ENCODE measurements around the gene CAPN2. TPM values are rescaled to one million over a fixed set of nuclear protein-coding genes. Genes with fewer than 3 reads are reported as not detected.
"Not testable (repeated sequence)": the region's sequence is repeated elsewhere in the genome, so short reads cannot be mapped to it uniquely, and the experiment has no call there.

The CAPN2 gene
- total RNA-seq, 1 donor from 2014 or later: 391 TPM

DNA sequence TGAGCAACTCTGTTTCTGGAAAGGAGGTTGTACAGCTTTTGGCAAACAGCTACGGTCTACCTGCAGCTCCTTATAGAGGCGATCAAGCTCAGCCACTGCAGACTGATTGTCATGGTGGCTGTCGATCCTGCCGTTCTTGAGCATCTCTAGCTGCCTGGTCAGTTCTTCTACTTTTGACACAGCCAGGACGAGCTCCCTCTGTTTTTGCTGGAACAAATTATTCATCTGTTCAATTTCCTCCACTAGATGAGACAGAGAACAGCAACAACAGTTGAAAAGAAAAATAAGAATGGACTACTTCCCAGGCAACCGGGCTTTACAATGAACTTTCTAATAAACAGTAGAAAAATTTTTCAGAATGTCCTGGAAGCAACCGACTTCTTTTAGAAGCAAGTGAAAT is 90.9 kb downstream of the CAPN2 start:
- Histone ChIP-seq H3K9me3 (ENCODE audit: insufficient read depth, low read depth, low read length) (no peaks in the 10 kb centered on the region), H3K4me2 (ENCODE audit: low read length) (no peak overlapping the region), H3K4me3 (ENCODE audit: insufficient read depth, low read depth, low read length) (no peak overlapping the region), H3K27ac (ENCODE audit: low read depth, low read length) (no peak overlapping the region), H3K4me1 (ENCODE audit: insufficient read depth, low read length) (peaks cover 3% of the 10 kb centered on the region), H4K20me1 (ENCODE audit: insufficient read depth, low read length) (no peaks in the 10 kb centered on the region), H3K79me2 (ENCODE audit: insufficient read depth, low read length) (peaks cover 6% of the 10 kb centered on the region), H3K9ac (ENCODE audit: low read length) (no peak overlapping the region), H3K27me3 (ENCODE audit: insufficient read depth, low read length) (no peaks in the 10 kb centered on the region), H3K36me3 (ENCODE audit: insufficient read depth, low read length) (peaks cover 46% of the 10 kb centered on the region), H2AFZ (ENCODE audit: low read depth, low read length) (no peak overlapping the region)
- TF ChIP-seq, protein P1, sequence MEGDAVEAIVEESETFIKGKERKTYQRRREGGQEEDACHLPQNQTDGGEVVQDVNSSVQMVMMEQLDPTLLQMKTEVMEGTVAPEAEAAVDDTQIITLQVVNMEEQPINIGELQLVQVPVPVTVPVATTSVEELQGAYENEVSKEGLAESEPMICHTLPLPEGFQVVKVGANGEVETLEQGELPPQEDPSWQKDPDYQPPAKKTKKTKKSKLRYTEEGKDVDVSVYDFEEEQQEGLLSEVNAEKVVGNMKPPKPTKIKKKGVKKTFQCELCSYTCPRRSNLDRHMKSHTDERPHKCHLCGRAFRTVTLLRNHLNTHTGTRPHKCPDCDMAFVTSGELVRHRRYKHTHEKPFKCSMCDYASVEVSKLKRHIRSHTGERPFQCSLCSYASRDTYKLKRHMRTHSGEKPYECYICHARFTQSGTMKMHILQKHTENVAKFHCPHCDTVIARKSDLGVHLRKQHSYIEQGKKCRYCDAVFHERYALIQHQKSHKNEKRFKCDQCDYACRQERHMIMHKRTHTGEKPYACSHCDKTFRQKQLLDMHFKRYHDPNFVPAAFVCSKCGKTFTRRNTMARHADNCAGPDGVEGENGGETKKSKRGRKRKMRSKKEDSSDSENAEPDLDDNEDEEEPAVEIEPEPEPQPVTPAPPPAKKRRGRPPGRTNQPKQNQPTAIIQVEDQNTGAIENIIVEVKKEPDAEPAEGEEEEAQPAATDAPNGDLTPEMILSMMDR (IDR thresholded peaks at IDR 0.05; ENCODE audit: insufficient read depth, low read depth, low read length): no peak
- TF ChIP-seq EZH2 (IDR thresholded peaks at IDR 0.05; ENCODE audit: insufficient read depth, low read length): no peak
- Mint-ChIP-seq H3K4me1 (ENCODE audit: low read depth, unreplicated experiment) (no peaks in the 10 kb centered on the region), H3K9me3 (ENCODE audit: unreplicated experiment) (no peaks in the 10 kb centered on the region), H3K27me3 (ENCODE audit: low read depth, unreplicated experiment) (no peaks in the 10 kb centered on the region), H3K4me3 (ENCODE audit: unreplicated experiment) (no peak overlapping the region), H3K27ac (ENCODE audit: unreplicated experiment) (no peak overlapping the region), H3K36me3 (ENCODE audit: low read depth, unreplicated experiment) (peaks cover 31% of the 10 kb centered on the region)
- DNase-seq (ENCODE audit: low read depth) (no peak), FAIRE-seq (no peak)

DNA sequence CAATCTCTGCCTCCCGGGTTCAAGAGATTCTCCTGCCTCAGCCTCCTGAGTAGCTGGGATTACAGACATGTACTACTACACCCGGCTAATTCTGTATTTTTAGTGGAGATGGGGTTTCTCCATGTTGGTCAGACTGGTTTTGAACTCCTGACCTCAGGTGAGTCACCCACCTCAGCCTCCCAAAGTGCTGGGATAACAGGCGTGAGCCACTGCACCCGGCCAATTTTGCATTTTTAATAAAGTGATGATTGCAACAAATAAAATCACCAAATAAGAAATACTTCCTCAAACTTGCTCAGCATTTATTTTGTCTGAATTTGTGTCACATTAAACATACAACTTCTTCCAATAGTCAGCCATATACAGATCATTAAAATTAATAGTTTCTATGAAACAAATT is 97.6 kb downstream of the CAPN2 start:
- Histone ChIP-seq H3K36me3 (ENCODE audit: insufficient read depth, low read length) (peaks cover 13% of the 10 kb centered on the region), H3K79me2 (ENCODE audit: insufficient read depth, low read length) (peaks cover 21% of the 10 kb centered on the region), H3K27ac (ENCODE audit: low read depth, low read length) (peak overlapping the region; percentile 37)
- H2AFZ ChIP-seq (ENCODE audit: low read depth, low read length); H3K4me3 Mint-ChIP-seq (ENCODE audit: unreplicated experiment); H3K4me1 Mint-ChIP-seq (ENCODE audit: low read depth, unreplicated experiment); H3K9me3 Mint-ChIP-seq (ENCODE audit: unreplicated experiment); H3K27ac Mint-ChIP-seq (ENCODE audit: unreplicated experiment); H4K20me1 ChIP-seq (ENCODE audit: insufficient read depth, low read length); FAIRE-seq; H3K4me1 ChIP-seq (ENCODE audit: insufficient read depth, low read length); H3K27me3 ChIP-seq (ENCODE audit: insufficient read depth, low read length); H3K27me3 Mint-ChIP-seq (ENCODE audit: low read depth, unreplicated experiment); H3K4me2 ChIP-seq (ENCODE audit: low read length); H3K9ac ChIP-seq (ENCODE audit: low read length); H3K4me3 ChIP-seq (ENCODE audit: insufficient read depth, low read depth, low read length); H3K9me3 ChIP-seq (ENCODE audit: insufficient read depth, low read depth, low read length): not testable (repeated sequence)
- peaks cover 30% of the 10 kb centered on the region for H3K36me3 Mint-ChIP-seq (ENCODE audit: low read depth, unreplicated experiment)
- DNase-seq (ENCODE audit: low read depth): peak; percentile 26

DNA sequence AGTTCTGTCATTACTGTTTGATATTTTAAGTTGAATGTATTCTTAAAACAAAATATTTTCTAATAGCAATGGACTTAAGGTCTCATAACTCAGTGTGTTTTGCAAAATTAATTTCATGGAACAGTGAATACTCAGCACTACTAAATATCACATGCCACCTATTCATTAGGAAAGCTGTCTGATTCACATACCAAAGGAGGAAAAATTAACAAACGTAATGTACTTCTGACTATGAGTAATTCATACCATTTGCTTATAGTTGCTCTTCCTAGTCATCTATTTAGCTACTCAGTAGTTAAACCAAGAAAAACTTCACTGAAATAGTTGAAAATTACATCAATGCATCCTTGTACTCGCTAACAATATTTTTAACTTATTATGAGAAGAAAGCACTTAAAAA is 98.2 kb downstream of the CAPN2 start:
- Histone ChIP-seq H3K4me2 (ENCODE audit: low read length) (no peak overlapping the region), H3K27me3 (ENCODE audit: insufficient read depth, low read length) (no peaks in the 10 kb centered on the region), H3K79me2 (ENCODE audit: insufficient read depth, low read length) (peaks cover 28% of the 10 kb centered on the region), H2AFZ (ENCODE audit: low read depth, low read length) (no peak overlapping the region), H3K9ac (ENCODE audit: low read length) (no peak overlapping the region), H3K27ac (ENCODE audit: low read depth, low read length) (peak overlapping the region; percentile 37), H3K36me3 (ENCODE audit: insufficient read depth, low read length) (peaks cover 13% of the 10 kb centered on the region), H3K4me3 (ENCODE audit: insufficient read depth, low read depth, low read length) (no peak overlapping the region), H4K20me1 (ENCODE audit: insufficient read depth, low read length) (peaks cover 6% of the 10 kb centered on the region), H3K4me1 (ENCODE audit: insufficient read depth, low read length) (peaks cover 11% of the 10 kb centered on the region), H3K9me3 (ENCODE audit: insufficient read depth, low read depth, low read length) (no peaks in the 10 kb centered on the region)
- H3K4me1 Mint-ChIP-seq (ENCODE audit: low read depth, unreplicated experiment): peaks cover 12% of the 10 kb centered on the region
- H3K36me3 Mint-ChIP-seq (ENCODE audit: low read depth, unreplicated experiment): peaks cover 30% of the 10 kb centered on the region
- DNase-seq (ENCODE audit: low read depth) (peak; percentile 52), FAIRE-seq (no peak)
- H3K27me3 Mint-ChIP-seq (ENCODE audit: low read depth, unreplicated experiment): no peaks in the 10 kb centered on the region
- no peak overlapping the region for H3K27ac Mint-ChIP-seq (ENCODE audit: unreplicated experiment)
- H3K4me3 Mint-ChIP-seq (ENCODE audit: unreplicated experiment): no peak overlapping the region
- no peaks in the 10 kb centered on the region for H3K9me3 Mint-ChIP-seq (ENCODE audit: unreplicated experiment)
- TF ChIP-seq, protein P1 (IDR thresholded peaks at IDR 0.05; ENCODE audit: insufficient read depth, low read depth, low read length): no peak

Measured in astrocyte (in vitro differentiated cells and primary cell).